WTC11 (cell line): ENCODE data around the gene JAKMIP1. TPM values are rescaled to one million over a fixed set of nuclear protein-coding genes. Genes with fewer than 3 reads are reported as not detected.

ENCODE experiments used
- ATAC-seq: fragments of 200-7000 bp; cut with Tn5 transposase; 2 replicates; pipeline ENCODE4 v1.10.0; 2021; ENCODE audit warnings: mild to moderate bottlenecking, moderate library complexity
- CTCF ChIA-PET: fragments of 300-600 bp; sonication (Branson Sonifier 250); formaldehyde crosslinking; loops from one replicate; lab custom pipeline; 2021; ENCODE audit warnings: antibody characterized with exemption; lab: Charles Lee
- POLR2A ChIA-PET: fragments of 350-600 bp; sonication (Branson Sonifier 250); formaldehyde crosslinking; loops from one replicate; lab custom pipeline; 2021; ENCODE audit warnings: antibody characterized with exemption; lab: Charles Lee
- DNase-seq: peaks from one replicate; pipeline ENCODE4 v3.0.0; 2021; ENCODE audit warnings: low spot score
- H3K27ac Mint-ChIP-seq: 2 replicates; pipeline ENCODE4 v1.8.0; 2021; ENCODE audit warnings: mixed read lengths
- H3K27me3 Mint-ChIP-seq: 2 replicates; pipeline ENCODE4 v1.8.0; 2021; ENCODE audit warnings: low read depth, mild to moderate bottlenecking, moderate library complexity, mixed read lengths
- H3K36me3 Mint-ChIP-seq: 2 replicates; pipeline ENCODE4 v1.8.0; 2021; ENCODE audit warnings: mixed read lengths
- H3K4me1 Mint-ChIP-seq: 2 replicates; pipeline ENCODE4 v1.8.0; 2022; ENCODE audit warnings: mixed read lengths
- H3K4me3 Mint-ChIP-seq: 2 replicates; pipeline ENCODE4 v1.8.0; 2021; ENCODE audit warnings: mild to moderate bottlenecking, moderate library complexity, mixed read lengths
- H3K9me3 Mint-ChIP-seq: 2 replicates; pipeline ENCODE4 v1.8.0; 2021; ENCODE audit warnings: mixed read lengths
- ELF4 ChIP-seq: sonication (generic); formaldehyde crosslinking; IDR thresholded peaks from 2 replicates; pipeline ENCODE4 v1.8.1; 2022; ENCODE audit warnings: low read depth, mild to moderate bottlenecking, moderate library complexity, missing genetic modification reagents
- JUN ChIP-seq: sonication (generic); formaldehyde crosslinking; IDR thresholded peaks from 2 replicates; pipeline ENCODE4 v1.8.0; 2023; ENCODE audit warnings: mild to moderate bottlenecking, missing genetic modification reagents
- NR3C1 ChIP-seq: sonication (generic); formaldehyde crosslinking; conservative IDR thresholded peaks from 2 replicates; pipeline ENCODE4 v1.8.1; 2023; ENCODE audit warnings: low read depth, mild to moderate bottlenecking, missing genetic modification reagents
- RORB ChIP-seq: fragments of 250-450 bp; sonication (Bioruptor Pico); IDR thresholded peaks from 2 replicates; pipeline ENCODE4 v1.9.0; 2021; ENCODE audit warnings: mild to moderate bottlenecking
- SMAD4 ChIP-seq: sonication (generic); formaldehyde crosslinking; IDR thresholded peaks from 2 replicates; pipeline ENCODE4 v1.8.0; 2022; ENCODE audit warnings: mild to moderate bottlenecking, missing genetic modification reagents
- SP1 ChIP-seq: sonication (generic); formaldehyde crosslinking; conservative IDR thresholded peaks from 2 replicates; pipeline ENCODE4 v1.8.1; 2022; ENCODE audit warnings: missing genetic modification reagents
- TCF7 ChIP-seq: sonication (generic); formaldehyde crosslinking; IDR thresholded peaks from 2 replicates; pipeline ENCODE4 v1.8.0; 2022; ENCODE audit warnings: mild to moderate bottlenecking, low read depth, missing genetic modification reagents, moderate library complexity
- ZNF121 ChIP-seq: sonication (generic); formaldehyde crosslinking; IDR thresholded peaks from 2 replicates; pipeline ENCODE4 v1.8.0; 2023; ENCODE audit warnings: missing genetic modification reagents
- total RNA-seq: library from RNA; stranded (reverse); gene quantifications from 3 replicates; pipeline ENCODE4 v1.2.3, GENCODE V29; 2021
- TF ChIP-seq, protein P1 (sequence below): sonication (generic); formaldehyde crosslinking; IDR thresholded peaks from 2 replicates; pipeline ENCODE4 v1.8.1; 2022; ENCODE audit warnings: low read depth, mild to moderate bottlenecking, moderate library complexity, missing genetic modification reagents, borderline replicate concordance
- TF ChIP-seq, protein P2 (sequence below): fragments of 250-450 bp; sonication (Bioruptor Pico); IDR thresholded peaks from 2 replicates; pipeline ENCODE4 v1.9.0; 2021; ENCODE audit warnings: mild to moderate bottlenecking, borderline replicate concordance
- TF ChIP-seq, protein P3 (sequence below): sonication (generic); formaldehyde crosslinking; IDR thresholded peaks from 2 replicates; pipeline ENCODE4 v1.8.0; 2023; ENCODE audit warnings: mild to moderate bottlenecking, missing genetic modification reagents
- TF ChIP-seq, protein P4 (sequence below): fragments of 250-450 bp; sonication (Bioruptor Pico); IDR thresholded peaks from 2 replicates; pipeline ENCODE4 v1.9.0; 2021; ENCODE audit warnings: mild to moderate bottlenecking
- TF ChIP-seq, protein P5 (sequence below): sonication (generic); formaldehyde crosslinking; IDR thresholded peaks from 2 replicates; pipeline ENCODE4 v1.8.1; 2022; ENCODE audit warnings: low read depth, missing genetic modification reagents, borderline replicate concordance
- TF ChIP-seq, protein P6 (sequence below): sonication (generic); formaldehyde crosslinking; IDR thresholded peaks from 2 replicates; pipeline ENCODE4 v1.8.0; 2022; ENCODE audit warnings: mild to moderate bottlenecking, missing genetic modification reagents

The JAKMIP1 gene
- total RNA-seq, 1 experiment from 2014 or later = 4.0 TPM

DNA sequence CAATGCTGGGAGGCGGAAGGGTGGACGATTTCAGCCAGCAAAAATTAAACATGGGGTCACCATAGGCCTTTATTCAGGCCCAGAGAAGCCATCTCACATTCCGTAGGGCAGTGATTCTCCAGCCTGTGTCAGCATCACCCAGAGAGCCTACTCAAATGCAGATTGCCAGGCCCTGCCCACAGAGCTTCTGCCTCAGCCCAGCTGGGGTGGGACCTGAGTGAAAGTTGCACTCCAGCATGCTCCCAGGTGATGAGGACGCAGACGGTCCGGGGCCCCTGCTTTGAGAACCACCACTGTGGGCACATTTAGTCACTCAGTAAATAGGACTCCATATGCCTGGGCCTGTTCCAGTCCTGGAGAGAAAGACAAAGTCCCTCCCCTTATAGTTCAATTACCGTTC lies 169.7 kb downstream of the JAKMIP1 start:
- CTCF ChIA-PET = no interaction called here
- H3K4me3 Mint-ChIP-seq = no peak overlapping the region
- no peaks in the 10 kb centered on the region for H3K9me3 Mint-ChIP-seq
- ATAC-seq = no peak
- no peaks in the 10 kb centered on the region for H3K36me3 Mint-ChIP-seq
- peaks cover 13% of the 10 kb centered on the region for H3K4me1 Mint-ChIP-seq
- H3K27me3 Mint-ChIP-seq = no peaks in the 10 kb centered on the region; the same call in 1 of the 2 replicates
- no peak overlapping the region for H3K27ac Mint-ChIP-seq
- TF ChIP-seq TCF7 (CRISPR knock-in tag) = no peak
- TF ChIP-seq, protein P1, sequence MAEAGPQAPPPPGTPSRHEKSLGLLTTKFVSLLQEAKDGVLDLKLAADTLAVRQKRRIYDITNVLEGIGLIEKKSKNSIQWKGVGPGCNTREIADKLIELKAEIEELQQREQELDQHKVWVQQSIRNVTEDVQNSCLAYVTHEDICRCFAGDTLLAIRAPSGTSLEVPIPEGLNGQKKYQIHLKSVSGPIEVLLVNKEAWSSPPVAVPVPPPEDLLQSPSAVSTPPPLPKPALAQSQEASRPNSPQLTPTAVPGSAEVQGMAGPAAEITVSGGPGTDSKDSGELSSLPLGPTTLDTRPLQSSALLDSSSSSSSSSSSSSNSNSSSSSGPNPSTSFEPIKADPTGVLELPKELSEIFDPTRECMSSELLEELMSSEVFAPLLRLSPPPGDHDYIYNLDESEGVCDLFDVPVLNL (CRISPR knock-in tag) = no peak
- TF ChIP-seq, protein P2, sequence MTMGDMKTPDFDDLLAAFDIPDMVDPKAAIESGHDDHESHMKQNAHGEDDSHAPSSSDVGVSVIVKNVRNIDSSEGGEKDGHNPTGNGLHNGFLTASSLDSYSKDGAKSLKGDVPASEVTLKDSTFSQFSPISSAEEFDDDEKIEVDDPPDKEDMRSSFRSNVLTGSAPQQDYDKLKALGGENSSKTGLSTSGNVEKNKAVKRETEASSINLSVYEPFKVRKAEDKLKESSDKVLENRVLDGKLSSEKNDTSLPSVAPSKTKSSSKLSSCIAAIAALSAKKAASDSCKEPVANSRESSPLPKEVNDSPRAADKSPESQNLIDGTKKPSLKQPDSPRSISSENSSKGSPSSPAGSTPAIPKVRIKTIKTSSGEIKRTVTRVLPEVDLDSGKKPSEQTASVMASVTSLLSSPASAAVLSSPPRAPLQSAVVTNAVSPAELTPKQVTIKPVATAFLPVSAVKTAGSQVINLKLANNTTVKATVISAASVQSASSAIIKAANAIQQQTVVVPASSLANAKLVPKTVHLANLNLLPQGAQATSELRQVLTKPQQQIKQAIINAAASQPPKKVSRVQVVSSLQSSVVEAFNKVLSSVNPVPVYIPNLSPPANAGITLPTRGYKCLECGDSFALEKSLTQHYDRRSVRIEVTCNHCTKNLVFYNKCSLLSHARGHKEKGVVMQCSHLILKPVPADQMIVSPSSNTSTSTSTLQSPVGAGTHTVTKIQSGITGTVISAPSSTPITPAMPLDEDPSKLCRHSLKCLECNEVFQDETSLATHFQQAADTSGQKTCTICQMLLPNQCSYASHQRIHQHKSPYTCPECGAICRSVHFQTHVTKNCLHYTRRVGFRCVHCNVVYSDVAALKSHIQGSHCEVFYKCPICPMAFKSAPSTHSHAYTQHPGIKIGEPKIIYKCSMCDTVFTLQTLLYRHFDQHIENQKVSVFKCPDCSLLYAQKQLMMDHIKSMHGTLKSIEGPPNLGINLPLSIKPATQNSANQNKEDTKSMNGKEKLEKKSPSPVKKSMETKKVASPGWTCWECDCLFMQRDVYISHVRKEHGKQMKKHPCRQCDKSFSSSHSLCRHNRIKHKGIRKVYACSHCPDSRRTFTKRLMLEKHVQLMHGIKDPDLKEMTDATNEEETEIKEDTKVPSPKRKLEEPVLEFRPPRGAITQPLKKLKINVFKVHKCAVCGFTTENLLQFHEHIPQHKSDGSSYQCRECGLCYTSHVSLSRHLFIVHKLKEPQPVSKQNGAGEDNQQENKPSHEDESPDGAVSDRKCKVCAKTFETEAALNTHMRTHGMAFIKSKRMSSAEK (CRISPR knock-in tag) = no peak
- TF ChIP-seq RORB (CRISPR knock-in tag) = no peak
- TF ChIP-seq ZNF121 = no peak
- no peak for TF ChIP-seq SMAD4 (CRISPR knock-in tag)
- TF ChIP-seq, protein P3, sequence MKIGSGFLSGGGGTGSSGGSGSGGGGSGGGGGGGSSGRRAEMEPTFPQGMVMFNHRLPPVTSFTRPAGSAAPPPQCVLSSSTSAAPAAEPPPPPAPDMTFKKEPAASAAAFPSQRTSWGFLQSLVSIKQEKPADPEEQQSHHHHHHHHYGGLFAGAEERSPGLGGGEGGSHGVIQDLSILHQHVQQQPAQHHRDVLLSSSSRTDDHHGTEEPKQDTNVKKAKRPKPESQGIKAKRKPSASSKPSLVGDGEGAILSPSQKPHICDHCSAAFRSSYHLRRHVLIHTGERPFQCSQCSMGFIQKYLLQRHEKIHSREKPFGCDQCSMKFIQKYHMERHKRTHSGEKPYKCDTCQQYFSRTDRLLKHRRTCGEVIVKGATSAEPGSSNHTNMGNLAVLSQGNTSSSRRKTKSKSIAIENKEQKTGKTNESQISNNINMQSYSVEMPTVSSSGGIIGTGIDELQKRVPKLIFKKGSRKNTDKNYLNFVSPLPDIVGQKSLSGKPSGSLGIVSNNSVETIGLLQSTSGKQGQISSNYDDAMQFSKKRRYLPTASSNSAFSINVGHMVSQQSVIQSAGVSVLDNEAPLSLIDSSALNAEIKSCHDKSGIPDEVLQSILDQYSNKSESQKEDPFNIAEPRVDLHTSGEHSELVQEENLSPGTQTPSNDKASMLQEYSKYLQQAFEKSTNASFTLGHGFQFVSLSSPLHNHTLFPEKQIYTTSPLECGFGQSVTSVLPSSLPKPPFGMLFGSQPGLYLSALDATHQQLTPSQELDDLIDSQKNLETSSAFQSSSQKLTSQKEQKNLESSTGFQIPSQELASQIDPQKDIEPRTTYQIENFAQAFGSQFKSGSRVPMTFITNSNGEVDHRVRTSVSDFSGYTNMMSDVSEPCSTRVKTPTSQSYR (CRISPR knock-in tag) = no peak
- no peak for TF ChIP-seq JUN
- TF ChIP-seq, protein P4, sequence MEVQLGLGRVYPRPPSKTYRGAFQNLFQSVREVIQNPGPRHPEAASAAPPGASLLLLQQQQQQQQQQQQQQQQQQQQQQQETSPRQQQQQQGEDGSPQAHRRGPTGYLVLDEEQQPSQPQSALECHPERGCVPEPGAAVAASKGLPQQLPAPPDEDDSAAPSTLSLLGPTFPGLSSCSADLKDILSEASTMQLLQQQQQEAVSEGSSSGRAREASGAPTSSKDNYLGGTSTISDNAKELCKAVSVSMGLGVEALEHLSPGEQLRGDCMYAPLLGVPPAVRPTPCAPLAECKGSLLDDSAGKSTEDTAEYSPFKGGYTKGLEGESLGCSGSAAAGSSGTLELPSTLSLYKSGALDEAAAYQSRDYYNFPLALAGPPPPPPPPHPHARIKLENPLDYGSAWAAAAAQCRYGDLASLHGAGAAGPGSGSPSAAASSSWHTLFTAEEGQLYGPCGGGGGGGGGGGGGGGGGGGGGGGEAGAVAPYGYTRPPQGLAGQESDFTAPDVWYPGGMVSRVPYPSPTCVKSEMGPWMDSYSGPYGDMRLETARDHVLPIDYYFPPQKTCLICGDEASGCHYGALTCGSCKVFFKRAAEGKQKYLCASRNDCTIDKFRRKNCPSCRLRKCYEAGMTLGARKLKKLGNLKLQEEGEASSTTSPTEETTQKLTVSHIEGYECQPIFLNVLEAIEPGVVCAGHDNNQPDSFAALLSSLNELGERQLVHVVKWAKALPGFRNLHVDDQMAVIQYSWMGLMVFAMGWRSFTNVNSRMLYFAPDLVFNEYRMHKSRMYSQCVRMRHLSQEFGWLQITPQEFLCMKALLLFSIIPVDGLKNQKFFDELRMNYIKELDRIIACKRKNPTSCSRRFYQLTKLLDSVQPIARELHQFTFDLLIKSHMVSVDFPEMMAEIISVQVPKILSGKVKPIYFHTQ = no peak
- no peak for TF ChIP-seq ELF4
- TF ChIP-seq SP1 (CRISPR knock-in tag) = no peak
- TF ChIP-seq, protein P5, sequence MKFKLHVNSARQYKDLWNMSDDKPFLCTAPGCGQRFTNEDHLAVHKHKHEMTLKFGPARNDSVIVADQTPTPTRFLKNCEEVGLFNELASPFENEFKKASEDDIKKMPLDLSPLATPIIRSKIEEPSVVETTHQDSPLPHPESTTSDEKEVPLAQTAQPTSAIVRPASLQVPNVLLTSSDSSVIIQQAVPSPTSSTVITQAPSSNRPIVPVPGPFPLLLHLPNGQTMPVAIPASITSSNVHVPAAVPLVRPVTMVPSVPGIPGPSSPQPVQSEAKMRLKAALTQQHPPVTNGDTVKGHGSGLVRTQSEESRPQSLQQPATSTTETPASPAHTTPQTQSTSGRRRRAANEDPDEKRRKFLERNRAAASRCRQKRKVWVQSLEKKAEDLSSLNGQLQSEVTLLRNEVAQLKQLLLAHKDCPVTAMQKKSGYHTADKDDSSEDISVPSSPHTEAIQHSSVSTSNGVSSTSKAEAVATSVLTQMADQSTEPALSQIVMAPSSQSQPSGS (CRISPR knock-in tag) = no peak
- no peak for TF ChIP-seq NR3C1 (CRISPR knock-in tag)
- TF ChIP-seq, protein P6, sequence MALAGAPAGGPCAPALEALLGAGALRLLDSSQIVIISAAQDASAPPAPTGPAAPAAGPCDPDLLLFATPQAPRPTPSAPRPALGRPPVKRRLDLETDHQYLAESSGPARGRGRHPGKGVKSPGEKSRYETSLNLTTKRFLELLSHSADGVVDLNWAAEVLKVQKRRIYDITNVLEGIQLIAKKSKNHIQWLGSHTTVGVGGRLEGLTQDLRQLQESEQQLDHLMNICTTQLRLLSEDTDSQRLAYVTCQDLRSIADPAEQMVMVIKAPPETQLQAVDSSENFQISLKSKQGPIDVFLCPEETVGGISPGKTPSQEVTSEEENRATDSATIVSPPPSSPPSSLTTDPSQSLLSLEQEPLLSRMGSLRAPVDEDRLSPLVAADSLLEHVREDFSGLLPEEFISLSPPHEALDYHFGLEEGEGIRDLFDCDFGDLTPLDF = no peak
- TF ChIP-seq, all 79 proteins: peak for 0
- POLR2A ChIA-PET = no interaction called here
- no peak for DNase-seq
